OCI-M2 (cell line): ENCODE results near the gene INPP5K.
A peak's percentile ranks its signal among the peaks of the same experiment; 100 is the strongest.
"Not testable (repeated sequence)": the region's sequence is repeated elsewhere in the genome, so short reads cannot be mapped to it uniquely, and the experiment has no call there.

Experiments used
- DNase-seq: peaks from one replicate; lab custom pipeline; 2025; ENCODE audit not compliant: unreplicated experiment; lab: John Stamatoyannopoulos, UW

INPP5K gene

GRCh38 chr17:1516388-1517161, at the start of gene INPP5K:
TSS of gene INPP5K (minus strand) at chr17:1516612. CDS start at chr17:1516499, 113 bp downstream.
- DNase-seq, result peak; percentile 69

- DNase-seq, result no peak
These were observed 49.5 kb upstream of the INPP5K start for GRCh38 chr17:1565877-1566276.

- peak; percentile 68 for DNase-seq
These were observed 47.6 kb upstream of the INPP5K start for GRCh38 chr17:1563786-1564613.

GRCh38 chr17:1563471-1563785, 47.0 kb upstream of the INPP5K start:
- DNase-seq, result not testable (repeated sequence)

GRCh38 chr17:1562176-1562643, 45.8 kb upstream of the INPP5K start:
- no peak for DNase-seq

GRCh38 chr17:1561420-1562175, 45.2 kb upstream of the INPP5K start:
- no peak for DNase-seq

- no peak for DNase-seq
These were observed 44.5 kb upstream of the INPP5K start for GRCh38 chr17:1560858-1561355.

GRCh38 chr17:1560101-1560857, 43.9 kb upstream of the INPP5K start:
- no peak for DNase-seq

GRCh38 chr17:1559047-1560043, 42.9 kb upstream of the INPP5K start:
- no peak for DNase-seq

GRCh38 chr17:1558401-1558800, 42.0 kb upstream of the INPP5K start:
- no peak for DNase-seq

- DNase-seq, result no peak
These were observed 41.1 kb upstream of the INPP5K start for GRCh38 chr17:1557355-1558095.

- DNase-seq, result no peak
These were observed 39.4 kb upstream of the INPP5K start for GRCh38 chr17:1555651-1556471.

- no peak for DNase-seq
These were observed 38.5 kb upstream of the INPP5K start for GRCh38 chr17:1554751-1555540.

GRCh38 chr17:1553354-1554266, 37.2 kb upstream of the INPP5K start:
- no peak for DNase-seq

- DNase-seq, result no peak
These were observed 36.5 kb upstream of the INPP5K start for GRCh38 chr17:1552932-1553331.

- DNase-seq, result no peak
These were observed 35.3 kb upstream of the INPP5K start for GRCh38 chr17:1551741-1552140.
